MCF 10A (cell line): ENCODE results near the gene KRT37. TPM values are rescaled to one million over a fixed set of nuclear protein-coding genes. Genes with fewer than 3 reads are reported as not detected.

Experiments used
- BruUV-seq: library from RNA; stranded (reverse); fragments of 400-500 nt; replicated peaks from 2 replicates; lab custom pipeline; 2021; lab: Mats Ljungman, UMichigan
- CTCF ChIA-PET: fragments of 300-600 bp; sonication (Branson Sonifier 250); formaldehyde crosslinking; extraction: SDS; loops from one replicate; lab custom pipeline; 2021; ENCODE audit warnings: antibody characterized with exemption, inconsistent platforms; lab: Yijun Ruan, JAX
- POLR2A ChIA-PET: fragments of 300-600, 350-650 bp; sonication (Branson Sonifier 250); formaldehyde crosslinking; extraction: SDS; loops from one replicate; lab custom pipeline; 2020; ENCODE audit warnings: antibody characterized with exemption, inconsistent platforms; lab: Yijun Ruan, JAX
- DNase-seq: peaks from one replicate; pipeline ENCODE4 v3.0.0-alpha.2; 2018; ENCODE audit not compliant: unreplicated experiment
- H3K27ac Mint-ChIP-seq: one replicate; pipeline ENCODE4 v1.8.0; 2022; ENCODE audit warnings: mild to moderate bottlenecking, low read depth, mixed read lengths; ENCODE audit not compliant: unreplicated experiment
- H3K27me3 Mint-ChIP-seq: one replicate; pipeline ENCODE4 v1.8.0; 2022; ENCODE audit warnings: mixed read lengths; ENCODE audit not compliant: insufficient read depth, unreplicated experiment
- H3K36me3 Mint-ChIP-seq: one replicate; pipeline ENCODE4 v1.8.0; 2022; ENCODE audit warnings: mild to moderate bottlenecking, moderate library complexity, mixed read lengths; ENCODE audit not compliant: insufficient read depth, unreplicated experiment
- H3K4me1 Mint-ChIP-seq: one replicate; pipeline ENCODE4 v1.8.0; 2022; ENCODE audit warnings: mixed read lengths; ENCODE audit not compliant: insufficient read depth, unreplicated experiment
- H3K4me3 Mint-ChIP-seq: one replicate; pipeline ENCODE4 v1.8.0; 2022; ENCODE audit warnings: mild to moderate bottlenecking, moderate library complexity, mixed read lengths; ENCODE audit not compliant: unreplicated experiment
- H3K9me3 Mint-ChIP-seq: one replicate; pipeline ENCODE4 v1.8.0; 2022; ENCODE audit warnings: mixed read lengths; ENCODE audit not compliant: unreplicated experiment
- CTCF ChIP-seq: fragments of 200-600 bp; IDR thresholded peaks from one replicate; pipeline ENCODE4 v1.8.0; 2022; ENCODE audit warnings: antibody characterized with exemption, mild to moderate bottlenecking; ENCODE audit not compliant: unreplicated experiment
- intact Hi-C: fragments of 100-400 bp; cut with micrococcal nuclease; formaldehyde crosslinking; loops from 2 replicates; pipeline ENCODE4 v1.14.1; 2022
- total RNA-seq: library from RNA; stranded (reverse); gene quantifications from 2 replicates; pipeline ENCODE4 v1.2.3, GENCODE V29; 2022

KRT37 gene
- total RNA-seq, 1 experiment from 2014 or later = not detected

DNA sequence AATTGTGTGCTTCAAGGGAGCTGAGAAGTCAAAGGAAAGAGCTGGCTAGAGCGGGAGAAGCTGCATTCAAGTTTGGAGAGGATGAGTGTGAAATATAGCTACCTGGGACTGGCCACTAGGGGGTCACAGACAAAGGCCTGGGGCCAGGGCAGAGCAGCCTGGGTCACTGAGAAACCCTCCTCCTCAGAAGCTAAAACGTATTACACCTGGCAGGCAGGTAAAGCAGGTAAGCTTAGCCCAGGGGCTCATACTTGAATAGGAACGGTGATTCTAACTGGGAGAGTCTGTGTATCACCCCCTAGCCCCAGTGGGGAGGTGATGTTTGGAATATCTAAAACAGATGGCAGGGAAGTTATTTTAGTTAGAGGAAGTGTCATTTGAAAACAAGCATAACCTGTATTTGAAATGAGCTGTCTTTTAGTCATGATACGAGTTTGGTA, 6.8 kb downstream of the KRT37 start:
- intact Hi-C loops = no loop called here
- peak; percentile 34 for DNase-seq
- peaks cover 32% of the 10 kb centered on the region for H3K4me1 Mint-ChIP-seq
- no peak overlapping the region for H3K27ac Mint-ChIP-seq
- no TSS peak for BruUV-seq
- POLR2A ChIA-PET = interaction anchor here (0.6 to 1.6 kb wide), 5 partner anchors 12 to 79 kb away, joined by 3 to 5 read pairs (median 3); no protein-coding TSS in a partner anchor
- no peaks in the 10 kb centered on the region for H3K36me3 Mint-ChIP-seq
- CTCF ChIA-PET = interaction anchor here (0.6 to 1.0 kb wide), 4 partner anchors 10 to 87 kb away, joined by 3 to 4 read pairs (median 3); no protein-coding TSS in a partner anchor
- H3K4me3 Mint-ChIP-seq = no peak overlapping the region
- no peaks in the 10 kb centered on the region for H3K9me3 Mint-ChIP-seq
- H3K27me3 Mint-ChIP-seq = no peaks in the 10 kb centered on the region
- peak; percentile 37 for TF ChIP-seq CTCF

GRCh38 chr17:41417127-41417526, 7.3 kb downstream of the KRT37 start:
- H3K27me3 Mint-ChIP-seq = no peaks in the 10 kb centered on the region
- no peak overlapping the region for H3K27ac Mint-ChIP-seq
- TF ChIP-seq CTCF = no peak
- no TSS peak for BruUV-seq
- ChIA-PET POLR2A (interaction anchor here (0.6 to 1.2 kb wide), 4 partner anchors 12 to 79 kb away, joined by 3 to 5 read pairs (median 3); no protein-coding TSS in a partner anchor), CTCF (interaction anchor here (0.6 kb wide), 1 partner anchor 87 kb away, joined by 4 read pairs; no protein-coding TSS in a partner anchor)
- H3K4me3 Mint-ChIP-seq = no peak overlapping the region
- H3K9me3 Mint-ChIP-seq = no peaks in the 10 kb centered on the region
- intact Hi-C loops = no loop called here
- H3K36me3 Mint-ChIP-seq = no peaks in the 10 kb centered on the region
- peaks cover 32% of the 10 kb centered on the region for H3K4me1 Mint-ChIP-seq
- no peak for DNase-seq

DNA sequence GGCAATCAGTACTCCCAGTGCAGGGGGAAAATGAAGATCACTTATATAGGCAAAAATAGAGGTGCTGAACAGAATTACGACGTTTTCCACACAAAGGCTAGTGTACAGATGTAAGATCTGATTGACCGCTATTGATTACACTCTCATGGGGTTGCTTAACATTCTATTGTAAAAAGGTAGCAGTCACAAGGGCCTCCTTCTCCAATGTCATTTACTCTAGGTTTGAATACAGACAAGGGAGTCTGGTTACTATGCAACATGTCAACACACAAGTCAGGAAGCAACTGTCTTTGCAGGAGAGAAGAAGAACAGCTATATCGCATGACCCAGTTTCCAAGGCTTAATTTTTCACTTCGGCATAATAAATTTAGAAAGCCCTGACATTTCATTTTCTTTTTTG, 7.9 kb downstream of the KRT37 start:
- H3K4me1 Mint-ChIP-seq = peaks cover 30% of the 10 kb centered on the region
- no peaks in the 10 kb centered on the region for H3K9me3 Mint-ChIP-seq
- CTCF ChIA-PET = interaction anchor here (1.0 kb wide), 1 partner anchor 63 kb away, joined by 3 read pairs; no protein-coding TSS in a partner anchor
- TF ChIP-seq CTCF = no peak
- no peaks in the 10 kb centered on the region for H3K27me3 Mint-ChIP-seq
- POLR2A ChIA-PET = interaction anchor here (0.8 kb wide), 1 partner anchor 12 kb away, joined by 4 read pairs; no protein-coding TSS in a partner anchor
- intact Hi-C loops = no loop called here
- H3K27ac Mint-ChIP-seq = no peak overlapping the region
- BruUV-seq = no TSS peak
- no peaks in the 10 kb centered on the region for H3K36me3 Mint-ChIP-seq
- no peak for DNase-seq
- H3K4me3 Mint-ChIP-seq = no peak overlapping the region

DNA sequence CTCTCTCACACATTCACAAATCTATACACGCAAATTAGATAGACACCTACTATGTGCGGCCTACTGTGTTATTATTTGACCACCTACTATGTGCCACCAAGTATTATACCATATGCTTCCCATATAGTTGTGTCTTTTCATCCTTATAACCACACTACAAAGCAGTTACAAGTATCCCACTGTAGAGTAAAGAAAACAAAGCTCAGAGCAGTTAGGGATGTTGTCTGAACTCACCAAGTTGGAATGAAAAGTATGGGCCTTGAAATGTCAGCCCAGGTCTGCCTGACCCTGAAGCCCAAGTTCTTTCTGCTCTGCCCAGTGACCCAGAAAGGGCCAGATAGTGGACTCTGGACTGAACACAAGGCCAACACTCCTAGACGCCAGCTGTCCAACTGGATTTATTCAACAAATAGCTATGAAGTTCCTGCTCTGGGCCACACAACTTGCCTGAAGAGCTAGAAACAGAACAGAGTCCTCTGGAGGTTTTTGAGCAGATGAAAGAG, 8.5 kb downstream of the KRT37 start:
- POLR2A ChIA-PET = interaction anchor here (0.8 kb wide), 1 partner anchor 11 kb away, joined by 4 read pairs; no protein-coding TSS in a partner anchor
- DNase-seq = no peak
- Mint-ChIP-seq H3K4me1 (peaks cover 24% of the 10 kb centered on the region), H3K27ac (no peak overlapping the region), H3K36me3 (no peaks in the 10 kb centered on the region), H3K9me3 (no peaks in the 10 kb centered on the region), H3K27me3 (no peaks in the 10 kb centered on the region), H3K4me3 (no peak overlapping the region)
- TF ChIP-seq CTCF = no peak
- intact Hi-C loops = no loop called here
- CTCF ChIA-PET = interaction anchor here (1.0 kb wide), 1 partner anchor 64 kb away, joined by 3 read pairs; no protein-coding TSS in a partner anchor
- BruUV-seq = no TSS peak
